ENCODE data around the gene PPM1N.

Gene PPM1N

GRCh38 chr19:45498411-45499195 lies at the start of gene PPM1N:
Gene PPM1N, plus strand, starts transcription at chr19:45498443. Its CDS starts 30 bp downstream, at chr19:45498473.
- DNase-seq (ENCODE audit: low read depth, low spot score): no peak

- DNase-seq (ENCODE audit: low read depth, low spot score): no peak
Observed at GRCh38 chr19:45448887-45449299, 49.4 kb upstream of the PPM1N start.

- no peak for DNase-seq (ENCODE audit: low read depth, low spot score)
Observed at GRCh38 chr19:45450012-45450333, 48.3 kb upstream of the PPM1N start.

GRCh38 chr19:45451131-45451849 lies 47.0 kb upstream of the PPM1N start:
- no peak for DNase-seq (ENCODE audit: low read depth, low spot score)

- no peak for DNase-seq (ENCODE audit: low read depth, low spot score)
Observed at GRCh38 chr19:45451850-45452387, 46.3 kb upstream of the PPM1N start.

GRCh38 chr19:45455707-45456499 lies 42.3 kb upstream of the PPM1N start:
- peak; percentile 91 for DNase-seq (ENCODE audit: low read depth, low spot score)

- DNase-seq (ENCODE audit: low read depth, low spot score): no peak
Observed at GRCh38 chr19:45456500-45456815, 41.8 kb upstream of the PPM1N start.

- no peak for DNase-seq (ENCODE audit: low read depth, low spot score)
Observed at GRCh38 chr19:45457776-45458175, 40.5 kb upstream of the PPM1N start.

- no peak for DNase-seq (ENCODE audit: low read depth, low spot score)
Observed at GRCh38 chr19:45460807-45461347, 37.4 kb upstream of the PPM1N start.

- no peak for DNase-seq (ENCODE audit: low read depth, low spot score)
Observed at GRCh38 chr19:45462174-45462573, 36.1 kb upstream of the PPM1N start.

GRCh38 chr19:45463241-45463640 lies 35.0 kb upstream of the PPM1N start:
- no peak for DNase-seq (ENCODE audit: low read depth, low spot score)

- no peak for DNase-seq (ENCODE audit: low read depth, low spot score)
Observed at GRCh38 chr19:45464274-45464673, 34.0 kb upstream of the PPM1N start.

- no peak for DNase-seq (ENCODE audit: low read depth, low spot score)
Observed at GRCh38 chr19:45464852-45465441, 33.3 kb upstream of the PPM1N start.

GRCh38 chr19:45467115-45467455 lies 31.2 kb upstream of the PPM1N start:
- DNase-seq (ENCODE audit: low read depth, low spot score): no peak

GRCh38 chr19:45467456-45468158 lies 30.6 kb upstream of the PPM1N start, which contains the start of gene FOSB:
Gene FOSB, plus strand, starts transcription at chr19:45467996. Its CDS starts 591 bp downstream, at chr19:45468587.
- DNase-seq (ENCODE audit: low read depth, low spot score): peak; percentile 70

- DNase-seq (ENCODE audit: low read depth, low spot score): no peak
Observed at GRCh38 chr19:45468159-45468651, 30.0 kb upstream of the PPM1N start.

GRCh38 chr19:45468803-45469131 lies 29.5 kb upstream of the PPM1N start:
- DNase-seq (ENCODE audit: low read depth, low spot score): no peak

- peak; percentile 89 for DNase-seq (ENCODE audit: low read depth, low spot score)
Observed at GRCh38 chr19:45469132-45469944, 28.9 kb upstream of the PPM1N start.

- no peak for DNase-seq (ENCODE audit: low read depth, low spot score)
Observed at GRCh38 chr19:45469945-45470761, 28.1 kb upstream of the PPM1N start.

Measured in brain pericyte (primary cell).